22Rv1 (cell line): ENCODE measurements around the gene VPS41.

Experiments
- CTCF ChIP-seq: fragments of 450-650 bp; IDR thresholded peaks from 2 replicates; pipeline ENCODE4 v1.5.1; 2017; ENCODE audit warnings: mild to moderate bottlenecking
- ZFX ChIP-seq: fragments of 450-650 bp; IDR thresholded peaks from 2 replicates; pipeline ENCODE4 v1.6.1; 2017; ENCODE audit warnings: antibody characterized with exemption, borderline replicate concordance

GRCh38 chr7:38829488-38830165, 79.4 kb downstream of the VPS41 start:
- TF ChIP-seq CTCF (no peak), ZFX (no peak)
